SU-DHL-6 (cell line): ENCODE data around the gene NAA50.

ENCODE experiments used
- EZH2phosphoT487 ChIP-seq: fragments of 200-600 bp; sonication (generic), shearing (Covaris generic); conservative IDR thresholded peaks from 2 replicates; pipeline ENCODE4 v1.6.1; 2018; ENCODE audit warnings: mild to moderate bottlenecking, antibody characterized with exemption, low read length, moderate library complexity, mixed read lengths
- TF ChIP-seq, protein P1 (sequence below): fragments of 200-600 bp; sonication (generic); IDR thresholded peaks from one replicate; pipeline ENCODE4 v1.5.1; 2017; ENCODE audit warnings: antibody characterized with exemption, mild to moderate bottlenecking, low read length, moderate library complexity; ENCODE audit not compliant: insufficient read depth, poor library complexity, severe bottlenecking

DNA sequence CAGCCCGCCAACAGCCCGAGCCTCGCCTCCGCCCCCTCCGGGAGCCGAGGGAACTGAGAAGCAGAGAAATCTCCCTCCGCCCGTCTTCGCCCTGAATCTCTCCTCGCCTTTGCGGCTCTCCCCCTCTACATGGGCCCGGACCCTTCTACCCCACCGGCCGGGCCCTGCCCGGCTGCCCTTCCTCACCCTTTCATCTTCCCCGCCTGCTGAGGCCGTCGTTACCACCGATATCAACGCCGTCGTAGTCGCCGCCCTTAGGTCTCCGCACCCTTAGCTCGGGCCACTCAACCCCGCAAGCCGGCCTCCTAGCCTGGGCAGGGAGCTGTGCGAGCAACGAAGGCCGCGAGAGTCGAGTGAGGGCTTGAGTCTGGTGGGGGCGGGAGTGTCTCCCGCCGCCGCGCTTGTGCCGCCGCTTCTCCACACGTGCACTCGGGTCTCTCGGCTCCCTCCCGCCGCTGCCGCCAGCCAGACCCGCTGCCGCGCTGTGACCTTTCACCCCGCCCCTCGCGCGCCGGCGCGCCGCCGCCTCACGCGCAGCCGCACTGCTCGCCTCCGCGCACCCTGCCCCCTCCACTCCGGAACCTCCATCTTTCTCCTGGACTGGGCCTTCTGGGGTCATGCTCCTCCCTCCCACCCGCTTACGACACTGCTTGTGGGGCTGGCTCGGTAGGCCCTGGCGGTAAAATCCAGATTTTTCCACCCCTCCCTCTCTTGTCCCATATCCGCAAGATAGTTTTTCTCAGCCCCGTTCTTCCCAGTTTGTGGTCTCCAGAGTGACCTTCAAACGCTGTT is at the start of gene NAA50:
- TF ChIP-seq, protein P1, sequence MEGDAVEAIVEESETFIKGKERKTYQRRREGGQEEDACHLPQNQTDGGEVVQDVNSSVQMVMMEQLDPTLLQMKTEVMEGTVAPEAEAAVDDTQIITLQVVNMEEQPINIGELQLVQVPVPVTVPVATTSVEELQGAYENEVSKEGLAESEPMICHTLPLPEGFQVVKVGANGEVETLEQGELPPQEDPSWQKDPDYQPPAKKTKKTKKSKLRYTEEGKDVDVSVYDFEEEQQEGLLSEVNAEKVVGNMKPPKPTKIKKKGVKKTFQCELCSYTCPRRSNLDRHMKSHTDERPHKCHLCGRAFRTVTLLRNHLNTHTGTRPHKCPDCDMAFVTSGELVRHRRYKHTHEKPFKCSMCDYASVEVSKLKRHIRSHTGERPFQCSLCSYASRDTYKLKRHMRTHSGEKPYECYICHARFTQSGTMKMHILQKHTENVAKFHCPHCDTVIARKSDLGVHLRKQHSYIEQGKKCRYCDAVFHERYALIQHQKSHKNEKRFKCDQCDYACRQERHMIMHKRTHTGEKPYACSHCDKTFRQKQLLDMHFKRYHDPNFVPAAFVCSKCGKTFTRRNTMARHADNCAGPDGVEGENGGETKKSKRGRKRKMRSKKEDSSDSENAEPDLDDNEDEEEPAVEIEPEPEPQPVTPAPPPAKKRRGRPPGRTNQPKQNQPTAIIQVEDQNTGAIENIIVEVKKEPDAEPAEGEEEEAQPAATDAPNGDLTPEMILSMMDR, result no peak
- no peak for TF ChIP-seq EZH2phosphoT487
